DMS53 treated with DMSO at 0.1 percent for 48 hours (cell line): ENCODE results near the gene MOV10L1.

Experiments used
- DNase-seq: peaks from one replicate; lab custom pipeline; 2025; ENCODE audit not compliant: unreplicated experiment; lab: John Stamatoyannopoulos, UW

Gene MOV10L1

DNA sequence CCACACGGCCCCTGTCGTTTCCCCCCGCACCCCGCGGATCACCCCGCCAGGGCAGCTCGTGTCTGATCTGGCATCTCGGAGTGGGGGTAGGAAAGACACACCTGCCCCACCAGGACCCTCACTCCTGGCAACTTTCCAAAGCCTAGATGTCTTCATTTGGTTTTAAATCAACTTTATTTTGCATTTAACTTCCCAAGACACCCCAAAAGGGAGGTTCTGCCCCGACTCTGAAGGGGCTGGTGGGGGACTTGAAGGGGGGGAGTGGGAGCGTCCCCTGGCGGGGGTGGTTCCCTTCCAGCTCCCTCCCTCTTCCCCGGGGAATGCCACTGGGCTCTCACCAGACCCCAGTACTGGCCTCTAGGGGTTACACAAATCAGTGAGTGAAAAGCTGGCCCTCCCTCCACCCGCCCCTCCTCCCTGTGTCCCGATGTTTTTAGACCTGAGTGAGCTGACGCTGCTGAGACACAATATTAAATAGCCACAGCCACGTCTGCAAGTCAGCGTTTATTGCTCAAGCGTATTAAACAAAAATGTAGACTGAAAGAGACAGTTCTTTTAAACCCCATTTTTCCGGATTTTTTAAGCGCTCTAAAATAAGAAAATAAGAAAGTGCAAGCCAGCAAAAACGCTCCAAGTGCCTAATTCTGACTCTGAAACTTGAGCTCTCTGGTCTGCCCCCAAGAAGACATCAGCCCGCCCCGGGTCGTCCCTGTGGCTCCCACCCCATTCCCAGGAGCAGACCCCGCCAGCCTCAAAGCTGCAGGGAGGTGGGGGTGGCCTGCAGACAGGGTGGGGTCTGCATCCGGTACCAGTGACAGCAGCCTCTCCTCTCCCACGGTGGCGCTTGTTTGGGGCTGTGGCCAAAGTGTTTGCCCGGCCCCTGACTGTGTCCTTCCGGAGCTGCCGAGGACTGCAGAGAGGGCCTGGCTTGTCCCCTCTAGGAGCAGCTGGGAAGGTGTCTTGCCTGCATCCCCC is 30.6 kb upstream of the MOV10L1 start:
- no peak for DNase-seq

DNA sequence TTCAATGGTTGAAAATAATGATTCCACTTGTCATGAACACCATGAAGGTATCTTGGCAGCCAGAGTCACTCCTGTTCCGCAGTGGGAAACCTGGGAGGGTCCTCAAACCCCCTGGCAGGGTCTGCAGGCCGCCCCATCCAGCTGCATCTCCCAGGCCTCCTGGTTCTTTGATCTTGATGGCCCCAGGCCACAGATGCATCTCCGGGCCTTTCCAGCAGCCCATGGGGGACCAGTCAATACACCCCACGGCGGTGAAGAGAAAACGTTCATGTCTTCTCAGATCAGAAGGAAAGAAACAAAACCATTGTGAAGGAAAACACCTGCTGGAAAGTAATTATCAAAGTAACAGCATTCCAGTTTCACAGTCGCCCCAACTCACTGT is 29.9 kb upstream of the MOV10L1 start:
- DNase-seq = no peak

DNA sequence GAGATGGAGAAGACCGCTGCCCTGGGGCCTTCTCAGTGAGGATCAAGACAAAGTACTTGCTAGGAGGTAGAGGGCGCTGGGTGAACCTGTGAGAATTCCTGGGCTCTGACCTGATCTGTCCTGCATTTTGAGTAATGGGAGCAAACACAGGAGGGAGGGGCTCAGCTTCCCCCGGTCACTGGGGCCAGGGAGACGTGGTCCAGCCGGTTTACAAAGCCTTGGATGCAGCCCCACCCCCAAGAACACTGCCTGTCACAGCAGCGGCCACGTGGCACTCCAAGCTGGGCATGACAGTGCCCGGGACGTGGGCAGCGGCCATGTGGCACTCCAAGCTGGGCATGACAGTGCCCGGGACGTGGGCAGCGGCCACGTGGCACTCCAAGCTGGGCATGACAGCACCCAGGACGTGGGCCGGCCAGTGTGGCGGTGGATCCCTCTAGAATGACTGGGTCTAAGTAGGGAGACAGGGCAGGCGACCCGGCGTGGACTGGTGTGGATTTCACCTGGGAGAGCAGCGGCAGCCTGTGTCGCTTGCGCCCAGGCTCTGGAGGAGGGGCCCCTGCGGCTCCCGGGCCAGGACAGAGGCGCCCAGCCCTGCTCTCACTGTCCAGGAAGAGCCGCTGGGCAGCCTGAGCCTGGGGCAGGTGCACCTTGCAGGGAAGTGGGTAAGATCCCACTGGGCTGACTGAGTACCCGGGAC is 29.2 kb upstream of the MOV10L1 start:
- no peak for DNase-seq

DNA sequence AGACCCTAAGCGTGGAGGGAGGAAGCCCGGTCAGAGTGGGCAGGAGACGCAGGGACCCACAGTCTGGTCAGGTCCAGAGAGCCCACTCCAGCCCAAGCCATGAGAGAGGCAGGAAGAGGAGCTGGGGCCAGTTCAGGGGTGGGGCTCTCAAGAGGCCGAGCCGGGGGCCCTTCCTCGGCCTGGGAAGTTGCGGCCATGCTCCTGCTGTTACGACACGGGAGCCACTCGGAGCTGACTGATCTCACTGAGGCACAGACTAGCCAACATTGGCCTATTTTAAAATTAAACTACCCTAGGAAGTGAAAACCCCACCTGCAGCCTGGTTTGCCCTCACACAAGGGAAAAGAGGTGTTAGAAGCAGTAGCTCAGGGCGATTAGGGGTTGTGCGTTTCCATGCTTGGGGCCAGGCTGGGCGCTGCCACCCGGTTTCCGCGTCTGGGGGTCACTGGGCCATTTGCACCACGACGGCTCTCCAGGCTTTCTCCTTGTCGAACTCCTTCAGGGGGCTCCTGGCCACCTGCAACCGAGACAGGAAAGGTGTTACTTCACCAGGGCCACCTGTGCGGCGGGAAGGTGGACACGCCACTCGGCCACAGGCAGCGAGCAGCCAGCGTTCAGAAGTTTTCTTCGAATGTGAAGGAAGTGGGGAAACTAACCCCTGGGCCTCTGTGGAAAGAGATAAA is 28.5 kb upstream of the MOV10L1 start:
- DNase-seq = no peak

DNA sequence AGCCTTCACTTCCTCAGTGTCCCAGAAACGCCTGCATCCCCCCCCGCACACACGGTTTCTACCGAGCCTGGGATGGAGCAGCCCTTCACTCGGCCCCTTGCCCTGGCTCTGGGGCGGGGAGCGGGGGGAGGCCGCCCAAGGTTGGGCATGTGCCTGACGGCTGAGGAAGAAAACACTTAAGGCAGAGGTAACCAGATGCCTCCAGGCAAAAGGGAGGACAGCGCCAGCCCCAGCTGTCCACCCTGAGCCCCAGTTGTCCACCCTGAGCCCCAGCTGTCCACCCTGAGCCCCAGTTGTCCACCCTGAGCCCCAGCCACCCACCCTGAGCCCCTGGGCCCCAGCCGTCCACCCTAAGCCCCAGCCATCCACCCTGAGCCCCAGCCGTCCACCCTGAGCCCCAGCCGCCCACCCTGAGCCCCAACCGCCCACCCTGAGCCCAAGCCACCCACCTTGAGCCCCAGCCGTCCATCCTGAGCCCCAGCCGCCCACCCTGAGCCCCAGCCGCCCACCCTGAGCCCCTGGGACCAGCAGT is 27.9 kb upstream of the MOV10L1 start:
- DNase-seq = no peak

DNA sequence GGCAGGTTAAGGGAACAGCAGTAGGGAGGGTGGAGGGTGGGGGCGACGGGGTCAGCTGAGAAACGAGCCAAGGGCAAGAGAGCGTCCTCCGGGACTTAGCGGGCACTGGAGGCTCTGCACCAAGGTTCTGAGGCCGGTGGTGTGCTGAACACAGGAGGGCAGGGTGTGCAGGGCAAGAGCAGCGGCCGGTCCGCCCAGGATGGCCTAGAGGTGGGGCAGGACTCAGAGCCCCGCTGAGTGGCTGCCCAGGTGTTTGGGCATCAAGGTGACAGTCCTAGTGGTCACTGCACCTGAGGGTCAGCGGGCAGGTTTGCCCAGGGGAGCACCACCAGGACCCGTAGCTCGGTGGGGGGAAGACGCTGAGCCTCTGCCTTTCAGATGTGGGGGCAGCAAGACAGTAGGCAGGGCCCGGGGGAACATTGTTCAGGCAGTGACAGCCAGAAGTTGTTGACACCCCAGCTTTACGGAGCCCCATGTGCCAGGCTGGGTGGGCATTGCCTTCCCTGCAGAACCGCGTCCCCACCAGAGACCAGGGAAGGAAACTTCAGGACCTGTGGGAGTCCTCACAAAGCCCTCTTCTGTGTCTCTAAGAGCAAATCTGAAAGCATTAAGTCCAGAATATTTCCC is 27.2 kb upstream of the MOV10L1 start:
- DNase-seq = no peak

DNA sequence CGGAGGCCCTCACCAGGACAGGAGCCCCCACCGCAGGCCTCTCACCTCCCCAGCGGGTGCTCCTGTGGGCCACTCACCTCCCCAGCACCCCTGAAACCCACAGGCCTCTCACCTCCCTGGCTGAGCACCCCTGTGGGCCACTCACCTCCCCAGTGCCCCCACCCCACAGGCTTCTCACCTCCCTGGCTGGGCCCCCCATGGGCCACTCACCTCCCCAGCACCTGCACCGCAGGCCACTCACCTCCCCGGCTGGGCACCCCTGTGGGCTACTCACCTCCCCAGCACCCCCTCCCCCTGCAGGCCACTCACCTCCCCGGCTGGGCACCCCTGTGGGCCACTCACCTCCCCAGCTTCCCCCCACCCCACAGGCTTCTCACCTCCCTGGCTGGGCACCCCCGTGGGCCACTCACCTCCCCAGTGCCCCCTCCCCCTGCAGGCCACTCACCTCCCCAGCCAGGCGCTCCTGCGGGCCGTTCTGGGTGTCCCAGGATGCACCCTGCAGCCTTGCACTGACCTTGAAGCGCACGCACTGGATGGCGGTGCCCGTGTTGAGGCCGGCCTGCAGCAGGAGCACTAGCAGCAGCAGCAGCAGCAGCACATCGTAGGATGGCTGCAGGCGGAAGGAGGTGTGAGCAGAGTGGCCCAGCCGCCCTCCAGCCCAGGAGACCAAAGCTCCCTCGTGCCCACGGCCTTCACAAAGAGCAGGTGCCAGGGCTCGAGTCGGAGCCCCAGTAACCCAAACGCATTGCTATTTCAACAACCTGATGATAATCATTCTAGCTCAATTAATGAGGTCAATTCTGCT is 26.0 kb upstream of the MOV10L1 start:
- no peak for DNase-seq

DNA sequence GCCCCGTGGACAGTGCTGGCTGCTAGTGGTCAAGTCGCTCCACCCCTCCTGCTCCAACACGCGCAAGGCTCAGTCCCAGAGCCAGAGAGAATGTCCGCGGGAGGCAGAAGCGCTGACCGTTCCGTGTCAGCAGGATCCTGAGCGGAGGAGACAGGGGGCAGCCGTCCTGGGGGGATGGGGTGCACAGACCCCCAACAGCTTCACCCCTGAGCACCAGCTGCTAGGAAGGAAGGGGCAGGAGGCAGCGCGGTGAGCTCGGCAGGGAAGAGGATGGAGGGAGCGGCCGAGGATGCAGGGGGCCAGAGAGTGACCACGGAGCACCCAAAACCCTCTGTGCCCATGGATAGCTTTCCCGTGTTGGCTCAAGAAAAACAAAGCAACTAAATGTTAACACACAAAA is 25.4 kb upstream of the MOV10L1 start:
- no peak for DNase-seq

DNA sequence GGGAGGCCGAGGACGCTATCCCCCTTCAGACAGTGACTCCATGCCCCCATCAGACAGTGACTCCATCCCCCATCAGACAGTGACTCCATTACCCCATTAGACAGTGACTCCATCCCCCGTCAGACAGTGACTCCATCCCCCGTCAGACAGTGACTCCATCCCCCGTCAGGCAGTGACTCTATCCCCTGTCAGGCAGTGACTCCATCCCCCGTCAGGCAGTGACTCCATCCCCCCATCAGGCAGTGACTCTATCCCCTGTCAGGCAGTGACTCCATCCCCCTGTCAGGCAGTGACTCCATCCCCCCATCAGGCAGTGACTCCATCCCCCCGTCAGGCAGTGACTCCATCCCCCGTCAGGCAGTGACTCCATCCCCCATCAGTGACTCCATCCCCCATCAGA is 22.6 kb upstream of the MOV10L1 start:
- no peak for DNase-seq

DNA sequence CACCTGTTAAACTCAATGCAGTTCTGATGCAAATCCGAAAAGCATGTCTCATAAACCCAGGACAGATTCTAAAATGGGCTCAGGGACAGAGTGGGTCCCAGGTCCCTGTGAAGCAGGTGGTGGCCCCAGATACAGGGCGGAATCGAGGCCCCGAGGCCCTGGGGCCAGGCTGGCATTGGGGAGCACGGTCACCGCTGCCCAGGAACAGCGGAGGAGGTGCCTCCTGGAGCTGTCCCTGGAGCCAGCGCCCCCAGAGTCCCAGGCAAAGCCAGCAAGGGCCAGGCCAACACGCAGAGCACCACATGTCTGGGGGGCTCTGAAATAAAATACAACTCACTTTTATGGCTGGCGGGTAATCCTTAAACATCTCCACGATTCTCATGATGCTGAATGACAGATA is 21.7 kb upstream of the MOV10L1 start:
- no peak for DNase-seq

DNA sequence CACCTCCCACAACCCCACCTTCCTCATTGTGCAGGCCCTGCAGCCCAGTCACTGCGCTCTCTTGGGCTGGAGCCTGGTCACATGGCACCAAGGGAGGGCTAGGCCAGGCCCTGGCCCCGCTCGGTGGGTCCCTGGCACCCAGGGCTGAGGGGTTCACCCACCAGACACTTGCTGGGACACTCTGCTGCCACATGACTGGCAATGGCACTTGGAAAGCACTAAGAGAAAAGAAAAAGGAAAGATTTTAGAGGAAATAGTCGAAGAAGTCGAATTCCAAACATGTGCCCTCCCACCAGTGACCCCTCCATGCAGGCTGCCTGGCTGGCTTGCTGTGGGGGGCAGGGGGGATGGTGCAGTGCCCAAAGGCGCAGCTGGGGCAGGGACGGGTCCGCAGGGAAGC is 19.4 kb upstream of the MOV10L1 start:
- DNase-seq = no peak

DNA sequence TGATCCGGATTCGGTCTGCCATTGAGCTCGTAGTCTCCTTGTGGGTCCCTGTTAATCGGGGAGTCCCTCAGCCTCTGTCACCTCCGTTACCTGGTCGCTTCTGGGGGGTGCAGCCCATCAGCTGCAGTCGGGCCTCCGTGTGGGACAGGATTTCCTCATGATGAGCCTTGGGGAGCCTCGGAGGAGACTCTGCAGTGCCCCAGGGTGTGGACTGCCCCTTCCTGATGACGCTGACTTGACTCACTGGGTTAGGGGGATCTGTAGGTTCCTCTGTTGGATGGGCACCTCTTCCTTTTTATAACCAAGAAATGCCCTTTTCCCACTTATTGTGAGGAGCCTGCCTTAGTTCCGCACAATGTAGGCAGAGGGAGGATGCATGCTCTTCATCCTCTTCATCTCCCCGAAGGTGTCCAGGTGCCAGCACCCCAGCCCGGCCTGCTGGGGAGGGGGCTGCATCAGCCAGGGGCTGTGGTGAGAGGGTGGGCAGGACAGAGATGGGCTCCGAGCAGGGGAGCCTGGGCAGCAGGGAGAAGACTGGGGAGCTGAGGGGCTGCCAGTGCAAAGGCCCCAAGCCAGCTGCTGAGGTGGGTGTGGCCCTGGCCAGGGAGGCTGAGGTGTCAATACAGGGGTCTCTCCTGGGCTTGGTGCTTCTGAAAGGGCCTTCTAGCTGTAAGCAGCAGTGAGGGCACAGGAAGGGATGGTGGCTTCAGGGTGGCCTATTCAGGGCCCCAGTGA is 18.2 kb upstream of the MOV10L1 start:
- no peak for DNase-seq

DNA sequence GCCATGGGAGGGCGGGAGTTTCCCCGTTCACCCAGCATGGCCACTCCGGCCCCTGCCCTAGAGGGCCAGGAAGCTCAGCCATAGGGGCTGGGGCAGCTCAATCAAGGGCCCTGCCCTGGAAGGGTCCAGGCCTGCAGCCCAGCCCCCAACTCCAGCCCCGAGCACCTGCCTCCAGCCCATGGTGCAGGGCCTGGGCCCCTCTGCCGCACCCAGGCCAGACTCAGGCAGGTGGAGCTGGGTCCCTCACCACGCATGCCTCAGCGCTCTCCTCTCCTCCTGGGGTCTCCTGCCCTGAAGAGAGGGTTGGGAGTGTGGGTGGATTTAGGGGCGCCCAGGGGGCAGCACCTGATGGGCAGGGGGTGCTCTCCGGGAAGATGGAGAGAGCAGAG is 17.6 kb upstream of the MOV10L1 start:
- no peak for DNase-seq

DNA sequence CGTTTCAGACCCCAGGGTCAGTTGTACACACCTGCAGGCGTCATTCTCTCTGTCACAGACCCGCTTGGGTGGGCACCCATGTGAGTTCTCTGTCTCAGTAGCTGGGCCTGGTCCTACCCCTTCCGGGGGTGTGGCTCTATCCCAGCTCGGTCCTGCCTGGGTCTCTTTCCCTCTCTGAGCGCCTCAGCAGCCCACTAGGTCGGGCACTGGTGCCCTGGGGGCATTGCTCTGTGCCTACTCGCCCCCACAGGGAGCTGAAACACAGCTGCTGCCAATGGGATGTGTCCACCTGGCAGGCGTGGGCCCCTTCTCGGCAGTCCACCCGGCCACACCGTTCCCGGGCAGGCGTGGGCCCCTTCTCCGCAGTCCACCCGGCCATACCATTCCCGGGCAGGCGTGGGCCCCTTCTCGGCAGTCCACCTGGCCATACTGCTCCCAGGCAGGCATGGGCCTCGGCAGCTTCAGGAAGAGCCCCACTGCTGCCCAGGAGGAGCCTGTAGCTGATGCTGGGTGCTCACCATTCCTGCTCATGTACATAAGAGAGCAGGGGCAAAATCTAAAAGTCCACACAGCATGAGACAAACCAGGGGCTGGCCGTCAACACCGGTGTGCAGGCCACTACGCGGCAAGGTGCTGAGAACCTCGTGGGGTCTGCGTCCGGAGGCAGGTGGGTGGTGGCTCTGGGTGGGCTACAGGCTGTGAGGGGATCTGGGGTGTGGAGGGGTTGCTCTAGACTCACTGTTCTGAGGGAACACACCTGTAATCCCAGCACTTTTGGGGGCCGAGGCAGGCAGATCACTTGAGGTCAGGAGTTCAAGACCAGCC is 16.9 kb upstream of the MOV10L1 start:
- no peak for DNase-seq

DNA sequence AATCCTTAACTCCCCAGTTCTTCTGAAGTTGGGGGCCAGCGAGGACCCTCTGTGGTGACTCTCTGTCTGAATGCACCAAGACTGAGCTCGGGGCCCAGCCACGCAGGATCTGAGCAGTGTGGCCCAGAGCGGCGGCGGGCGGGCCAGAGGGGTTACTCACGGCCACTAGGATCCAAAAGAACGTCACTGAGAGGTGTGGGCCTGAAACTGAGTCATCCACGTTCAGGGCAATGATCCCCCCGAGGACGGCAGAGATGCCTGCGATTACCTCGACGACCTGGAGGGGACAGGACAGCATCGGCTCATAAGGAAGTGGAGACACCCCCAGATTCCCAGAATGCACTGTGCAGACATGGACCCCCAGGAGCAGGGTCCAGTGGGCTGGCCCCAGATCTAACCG is 15.8 kb upstream of the MOV10L1 start:
- no peak for DNase-seq

DNA sequence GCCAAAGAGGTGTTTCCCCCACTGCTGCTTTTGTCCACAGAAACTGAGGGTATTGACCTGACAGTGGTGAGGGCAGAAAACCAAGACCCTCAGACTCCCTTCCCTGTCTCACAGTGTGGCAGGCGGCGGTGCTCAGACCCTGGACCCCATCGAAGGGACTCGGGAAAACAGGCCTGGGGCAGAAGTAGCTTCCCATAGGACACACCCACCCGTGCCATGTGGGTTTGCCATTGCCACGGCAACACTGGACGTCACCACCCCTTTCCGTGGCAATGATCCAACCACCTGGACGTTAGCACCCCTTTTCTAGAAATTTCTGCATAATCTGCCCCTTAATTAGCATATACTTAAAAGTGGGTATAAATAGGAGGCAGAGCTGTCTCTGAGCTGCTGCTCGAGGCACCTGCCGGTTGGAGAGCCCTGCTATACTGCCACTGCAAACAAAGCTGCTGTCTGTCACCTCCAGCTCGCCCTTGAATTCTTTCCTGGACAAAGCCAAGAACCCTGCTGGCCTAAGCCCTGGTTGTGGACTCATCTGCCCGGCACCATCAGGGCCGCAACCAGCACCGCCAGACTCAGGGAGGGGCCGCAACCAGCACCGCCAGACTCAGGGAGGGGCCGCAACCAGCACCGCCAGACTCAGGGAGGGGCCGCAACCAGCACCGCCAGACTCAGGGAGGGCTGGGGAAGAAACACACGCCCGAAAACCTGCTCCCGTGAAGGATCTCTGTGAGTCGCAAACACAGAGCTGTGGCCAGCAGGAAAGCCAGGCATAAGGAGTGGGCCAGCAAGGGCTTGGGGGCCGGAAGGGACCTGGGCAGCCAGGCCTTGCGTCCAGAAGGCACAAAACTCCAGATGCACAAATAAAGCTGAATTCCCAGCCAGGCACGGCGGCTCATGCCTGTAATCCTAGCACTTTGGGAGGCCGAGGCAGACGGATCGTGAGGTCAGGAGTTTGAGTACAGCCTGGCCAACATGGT is 15.0 kb upstream of the MOV10L1 start:
- DNase-seq = peak; percentile 32

DNA sequence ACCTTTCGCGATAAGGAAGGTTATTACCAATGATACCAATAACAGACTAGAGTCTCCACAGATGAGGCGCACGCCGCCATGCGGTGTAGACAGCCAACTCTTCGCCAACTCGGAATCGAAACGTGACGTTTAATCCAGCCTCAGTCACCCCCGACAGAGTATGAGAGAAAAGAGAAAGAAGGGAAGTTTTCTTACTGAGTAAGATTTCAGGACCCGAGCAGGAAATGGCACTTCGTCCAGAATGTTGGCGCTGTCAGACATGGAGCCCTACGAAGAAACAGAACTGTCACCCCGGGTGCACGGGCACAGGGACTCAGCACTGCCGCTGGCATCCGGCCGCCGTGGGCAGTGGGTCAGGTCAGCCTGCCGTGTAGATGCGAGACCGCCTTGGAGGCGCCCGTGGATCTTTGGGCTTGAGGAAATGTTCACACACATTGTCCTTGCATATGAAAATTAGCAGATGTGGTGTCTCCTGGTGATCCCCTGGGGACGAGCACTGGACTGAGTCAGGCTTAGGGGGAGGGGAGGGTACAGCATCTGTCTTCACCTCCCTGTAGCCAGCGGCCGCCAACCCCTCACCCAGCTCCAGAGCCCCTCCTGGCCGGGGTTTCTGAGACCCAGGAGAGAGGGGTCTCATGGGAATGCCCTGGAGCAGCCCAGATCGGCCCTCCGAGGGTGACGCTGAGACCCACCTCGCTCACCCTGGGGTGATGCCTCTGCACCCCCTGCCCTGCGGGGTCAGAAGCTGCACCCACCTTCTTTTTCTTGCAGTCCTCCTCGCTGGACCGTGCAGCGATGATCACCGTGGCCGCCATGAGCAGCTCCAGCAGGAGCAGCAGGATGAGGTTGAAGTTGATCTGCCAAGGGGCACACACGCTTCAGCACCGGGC is 12.9 kb upstream of the MOV10L1 start:
- no peak for DNase-seq
